LNCAP (cell line): ENCODE results near the gene SYNE1.

Source experiments
- TF ChIP-seq, protein P1 (sequence below): fragments of 450-650 bp; IDR thresholded peaks from 2 replicates; pipeline ENCODE4 v1.5.1; 2017; ENCODE audit warnings: mild to moderate bottlenecking

The SYNE1 gene

DNA sequence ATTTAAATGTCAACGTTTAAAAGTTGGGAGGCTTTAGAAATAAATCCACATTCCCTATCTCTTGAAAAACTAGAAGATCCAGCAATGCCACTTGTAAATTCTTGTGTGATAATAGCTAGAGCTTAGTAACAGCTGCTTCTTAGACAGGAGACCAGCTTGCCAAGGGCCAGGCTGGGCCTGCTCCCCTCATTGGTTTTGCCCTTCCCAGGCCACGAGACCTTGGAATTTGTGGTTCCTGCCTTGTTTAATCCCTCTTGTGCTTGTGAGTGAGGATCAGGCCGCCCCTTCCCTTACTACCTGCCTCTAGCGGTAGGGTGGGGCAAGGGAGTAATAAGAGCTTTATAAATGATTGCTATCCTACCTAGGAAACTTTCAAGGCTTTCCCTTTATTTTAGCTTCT, 363.5 kb downstream of the SYNE1 start:
- TF ChIP-seq, protein P1, sequence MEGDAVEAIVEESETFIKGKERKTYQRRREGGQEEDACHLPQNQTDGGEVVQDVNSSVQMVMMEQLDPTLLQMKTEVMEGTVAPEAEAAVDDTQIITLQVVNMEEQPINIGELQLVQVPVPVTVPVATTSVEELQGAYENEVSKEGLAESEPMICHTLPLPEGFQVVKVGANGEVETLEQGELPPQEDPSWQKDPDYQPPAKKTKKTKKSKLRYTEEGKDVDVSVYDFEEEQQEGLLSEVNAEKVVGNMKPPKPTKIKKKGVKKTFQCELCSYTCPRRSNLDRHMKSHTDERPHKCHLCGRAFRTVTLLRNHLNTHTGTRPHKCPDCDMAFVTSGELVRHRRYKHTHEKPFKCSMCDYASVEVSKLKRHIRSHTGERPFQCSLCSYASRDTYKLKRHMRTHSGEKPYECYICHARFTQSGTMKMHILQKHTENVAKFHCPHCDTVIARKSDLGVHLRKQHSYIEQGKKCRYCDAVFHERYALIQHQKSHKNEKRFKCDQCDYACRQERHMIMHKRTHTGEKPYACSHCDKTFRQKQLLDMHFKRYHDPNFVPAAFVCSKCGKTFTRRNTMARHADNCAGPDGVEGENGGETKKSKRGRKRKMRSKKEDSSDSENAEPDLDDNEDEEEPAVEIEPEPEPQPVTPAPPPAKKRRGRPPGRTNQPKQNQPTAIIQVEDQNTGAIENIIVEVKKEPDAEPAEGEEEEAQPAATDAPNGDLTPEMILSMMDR, result no peak

DNA sequence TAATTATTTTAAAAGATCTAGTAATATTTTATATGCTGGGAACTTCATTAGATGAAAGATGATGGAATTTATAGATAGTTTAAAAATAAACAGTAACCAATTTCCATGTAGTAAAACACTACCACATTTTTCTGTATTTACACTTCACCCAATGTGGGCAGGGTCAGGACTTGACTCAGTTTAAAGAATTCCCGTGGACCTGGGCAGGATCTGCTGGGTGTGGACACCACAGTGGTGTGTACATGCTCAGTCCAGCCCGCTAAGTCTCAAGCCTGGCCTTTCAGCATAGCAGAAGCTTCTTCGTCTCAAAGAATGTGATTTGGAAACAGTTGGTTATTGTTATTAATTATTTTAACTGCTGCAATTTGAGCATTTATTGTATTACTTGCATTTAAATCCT, 364.2 kb downstream of the SYNE1 start:
- TF ChIP-seq, protein P1, result no peak

DNA sequence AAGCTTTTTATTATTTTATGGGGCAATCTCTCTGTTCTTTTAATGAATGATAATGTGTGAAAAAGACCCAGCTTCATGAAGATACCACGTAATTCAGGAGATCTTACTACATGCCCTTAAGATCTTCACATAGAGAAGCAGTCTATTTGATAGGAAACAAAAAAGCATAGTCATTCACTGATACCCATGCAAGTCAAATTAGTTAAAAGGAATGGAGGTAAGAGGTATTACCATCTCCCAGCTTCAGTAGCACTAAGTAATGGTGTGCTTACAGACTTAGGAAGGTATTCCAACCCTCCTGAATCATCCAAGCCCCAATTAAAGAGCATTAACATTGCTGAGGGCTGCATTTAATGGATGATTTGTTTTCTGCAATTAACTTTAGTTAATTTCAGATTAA, 364.7 kb downstream of the SYNE1 start:
- TF ChIP-seq, protein P1, result no peak

GRCh38 chr6:152271776-152272464, 365.2 kb downstream of the SYNE1 start:
- TF ChIP-seq, protein P1, result no peak

DNA sequence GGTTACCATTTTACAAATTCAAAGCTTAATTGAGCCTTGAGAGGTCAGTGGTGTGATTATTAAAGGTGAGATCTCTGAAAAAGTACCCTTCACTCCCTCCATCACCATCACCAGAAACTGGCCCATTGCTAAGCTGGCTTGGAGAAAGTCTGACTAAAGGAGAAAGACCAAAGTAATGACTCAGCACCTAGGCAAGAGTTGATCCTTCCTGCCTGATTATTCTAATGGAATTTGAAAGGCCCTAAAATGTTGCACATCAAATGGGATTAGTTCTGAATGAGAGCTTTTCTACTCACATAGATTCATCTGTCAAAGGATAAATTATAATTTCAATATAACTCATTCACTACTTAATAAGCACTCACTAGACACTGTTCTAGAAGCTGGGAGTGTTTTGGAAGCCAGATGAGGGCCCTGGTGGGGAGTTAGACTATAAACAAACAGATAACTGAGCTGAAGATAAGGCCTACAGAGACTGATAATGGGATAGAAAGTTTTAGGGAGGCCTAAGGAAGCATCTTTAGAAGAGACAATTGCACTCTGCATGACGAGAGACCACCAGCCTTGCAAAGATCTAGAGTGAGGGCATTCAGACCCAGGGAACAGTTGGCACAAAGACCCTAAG, 366.7 kb downstream of the SYNE1 start:
- TF ChIP-seq, protein P1, result no peak

DNA sequence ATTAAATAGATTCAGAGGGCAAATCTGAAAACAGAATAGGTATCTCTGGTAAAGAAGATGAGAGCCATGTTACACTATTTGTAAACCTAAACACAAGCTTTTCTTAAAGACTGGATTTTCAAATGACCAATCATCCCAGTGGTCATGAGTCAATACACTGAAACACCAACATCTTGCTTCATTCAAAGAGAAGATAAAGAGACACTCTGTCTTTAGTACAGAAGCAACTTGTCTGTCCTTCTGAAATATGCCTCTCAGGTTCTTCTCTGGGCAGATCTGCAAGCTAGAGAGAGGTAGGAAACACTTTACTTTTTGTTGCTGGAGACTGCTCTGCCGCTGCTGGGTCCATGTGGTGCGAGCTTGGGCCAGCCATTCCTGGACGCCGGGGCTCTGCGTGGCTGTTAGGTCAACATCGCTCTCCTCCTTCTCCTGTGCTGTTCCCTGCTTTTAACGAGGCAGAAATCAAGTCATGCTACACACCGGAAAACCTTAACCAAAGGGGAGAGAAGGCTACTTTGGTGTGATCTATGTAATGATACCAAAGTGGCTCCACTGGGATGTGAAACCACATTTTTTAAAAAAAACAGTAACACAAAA, 368.2 kb downstream of the SYNE1 start:
- TF ChIP-seq, protein P1, result no peak

DNA sequence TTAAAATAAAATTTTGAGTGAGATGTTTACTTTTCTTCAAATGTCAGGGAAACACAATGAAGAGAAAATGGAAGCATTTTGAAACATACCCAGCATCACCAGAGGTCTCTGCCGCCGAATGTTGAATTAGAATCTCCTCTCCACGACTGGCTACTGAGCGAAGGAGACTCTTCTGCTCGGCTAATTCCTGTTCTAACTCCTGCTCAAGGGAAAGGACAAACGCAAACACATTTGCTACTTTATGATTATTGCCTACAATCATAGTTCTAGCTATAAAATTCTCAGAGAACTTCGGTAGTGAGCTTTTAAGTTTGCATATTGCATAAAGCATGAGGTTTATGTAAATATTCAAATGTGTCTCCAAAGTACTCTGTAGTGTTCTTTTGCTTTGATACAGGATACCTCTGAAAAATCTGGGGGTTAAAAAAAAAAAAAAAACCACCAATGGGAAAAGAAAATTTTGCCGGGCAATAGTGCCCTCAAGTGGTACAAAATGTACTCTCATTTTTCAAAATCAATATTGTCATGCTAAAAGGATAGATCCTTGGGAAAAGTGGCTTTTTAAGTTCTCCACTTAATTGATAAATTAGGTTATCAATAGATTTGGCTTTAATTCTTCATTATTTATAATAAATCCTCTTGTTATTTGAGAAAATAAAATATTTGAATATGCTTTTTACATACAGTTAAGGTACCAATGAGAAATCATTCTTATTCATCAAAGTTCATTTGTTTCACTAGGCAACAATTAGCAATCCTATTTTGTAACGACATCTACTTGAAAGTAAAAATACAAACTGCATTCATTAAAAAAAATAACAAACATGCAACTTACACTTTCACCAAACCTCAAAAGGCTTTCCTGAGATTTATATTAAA, 369.0 kb downstream of the SYNE1 start:
- TF ChIP-seq, protein P1, result peak; percentile 58
